Heart left ventricle (tissue), 16 donors: ENCODE results near the gene VCX3A. TPM values are rescaled to one million over a fixed set of nuclear protein-coding genes. Genes with fewer than 3 reads are reported as not detected.

Experiments
- ATAC-seq, 4 donors: fragments of 200-7000 bp; cut with Tn5 transposase; one replicate each; pipeline ENCODE4 v1.9.1; 2020 to 2022; ENCODE audit warnings: moderate library complexity in 4 of 4, mild to moderate bottlenecking in 3 of 4, moderate number of reproducible peaks in 1 of 4
- DNase-seq, 5 donors: peaks; one replicate each; pipeline ENCODE4 v3.0.0-alpha.2; 2020
- H3K27ac ChIP-seq, 12 donors: fragments of 200-600 bp; sonication (generic) in 4 of 12; one replicate each; pipeline versions ENCODE4 v1.5.0 to v1.8.0; 2016 to 2022; ENCODE audit warnings: mild to moderate bottlenecking in 2 of 12
- H3K27me3 ChIP-seq, 9 donors: fragments of 200-600 bp; sonication (generic) in 2 of 9; one replicate each; pipeline versions ENCODE4 v1.5.1 to v1.8.0; 2016 to 2022; ENCODE audit warnings: mild to moderate bottlenecking in 3 of 9
- H3K36me3 ChIP-seq, 9 donors: fragments of 200-600 bp; sonication (generic) in 2 of 9; one replicate each; pipeline versions ENCODE4 v1.5.0 to v1.8.0; 2018 to 2022; ENCODE audit warnings: mild to moderate bottlenecking in 2 of 9
- H3K4me1 ChIP-seq, 12 donors: fragments of 200-600 bp; sonication (generic) in 4 of 12; one replicate each; pipeline versions ENCODE4 v1.5.0 to v1.8.0; 2016 to 2022; ENCODE audit warnings: mild to moderate bottlenecking in 3 of 12
- H3K4me3 ChIP-seq, 12 donors: fragments of 200-600 bp; sonication (generic) in 4 of 12; one replicate each; pipeline versions ENCODE4 v1.5.0 to v1.8.0; 2017 to 2022; ENCODE audit warnings: mild to moderate bottlenecking in 9 of 12, moderate library complexity in 4 of 12
- H3K9me3 ChIP-seq, 12 donors: fragments of 200-600 bp; sonication (generic) in 4 of 12; one replicate each; pipeline versions ENCODE4 v1.5.0 to v1.8.0; 2016 to 2022; ENCODE audit warnings: mild to moderate bottlenecking in 1 of 12
- CTCF ChIP-seq, 12 donors: fragments of 200-600 bp; sonication (generic) in 4 of 12; IDR thresholded peaks; one replicate each; pipeline versions ENCODE4 v1.5.0 to v1.8.0; 2018 to 2022; ENCODE audit warnings: antibody characterized with exemption in 12 of 12, mild to moderate bottlenecking in 5 of 12
- POLR2A ChIP-seq, 2 donors: fragments of 450-650 bp; IDR thresholded peaks; one replicate each; pipeline ENCODE4 v1.6.1; 2017; ENCODE audit warnings: antibody characterized with exemption in 2 of 2, mild to moderate bottlenecking in 2 of 2, moderate library complexity in 2 of 2
- WGBS, 4 donors: extraction: QIAGEN DNeasy Blood & Tissue Kit in 2 of 4; methylation state at CpG; one replicate each; pipeline versions ENCODE4 v1.1.5 to v1.1.7; 2013 to 2018; 5-methylcytosine and 5-hydroxymethylcytosine counted together
- intact Hi-C, 10 donors: fragments of 100-400 bp; cut with DNase I; formaldehyde crosslinking; loops; one replicate each; pipeline versions ENCODE4 v1.11.1 to v1.14.2; 2022
- polyA plus RNA-seq, 2 donors: library from polyadenylated mRNA; stranded (reverse); fragments of 200-250 nt; gene quantifications; one replicate each; pipeline ENCODE4 v1.2.3, GENCODE V29; 2013
- total RNA-seq, 9 donors: library from RNA; depleted of rRNA in 2 of 9; stranded (reverse); fragments of >200 nt in 2 of 9; fragmentation: NEBNext Ultra II Directional in 3 of 9; extraction: Animal tissue kit (Norgen Biotek cat#: 25700) in 3 of 9; gene quantifications; one replicate each; pipeline versions ENCODE4 v1.1.0 to v1.2.4, GENCODE V29; 2016 to 2023
- donor health status: ischemic (EF 13 %, LVEDD 7.1; RV severe dilation, severe dysfunction).
- donor health status: healthy with polysubstance abuse.
- donor health status: DM: no; HTN: yes; CAD: no.
- donor health status: DM: no; HTN: no; CAD: no.
- donor health status: ischemic (EF 25% LVEDD 6.9; RV normal size, moderate dysfunction).
- donor health status: ischemic (EF 25% LVEDD 5.7; RV mildly dilated, moderate dysfunction).
- donor health status: healthy.
- donor health status: DM: yes; HTN: yes; CAD: no.
- donor health status: ischemic (EF 35%, LVEDD 5.7; RV mildly dilated, moderate dysfunction).
- donor health status: nonischemic (EF 11% LVEDD 7.7; RV severe dilation, severe dysfunction).
- donor health status: DM: yes; HTN: yes; CAD: no.
- donor health status: PGD.
- donor health status: ischemic (EF 29% LVEDD 5.4; RV normal size, mild dysfunction).
- donor health status: nonischemic (EF 23%, LVEDD 6.1; RV moderate dilation, normal function).

The VCX3A gene
- total and polyA plus RNA-seq, 11 donors = not detected

GRCh38 chrX:6550999-6551398, 16.1 kb upstream of the VCX3A start:
- H3K4me1 ChIP-seq = no peaks in the 10 kb centered on the region
- intact Hi-C loops = no loop called here
- WGBS, 4 donors = 77 to 82% (median 80%) methylated on average over 8 of the region's 8 CpGs
- no peak for ATAC-seq
- no peak for DNase-seq
- TF ChIP-seq CTCF (IDR thresholded peaks at IDR 0.05) (no peak), POLR2A (IDR thresholded peaks at IDR 0.05) (no peak)
- peaks cover 0 to 6% (median 0%) of the 10 kb centered on the region in 9 donors for H3K27me3 ChIP-seq
- no peak overlapping the region for H3K4me3 ChIP-seq
- no peaks in the 10 kb centered on the region for H3K36me3 ChIP-seq
- no peak overlapping the region for H3K27ac ChIP-seq
- peaks cover 0 to 26% (median 0%) of the 10 kb centered on the region in 12 donors for H3K9me3 ChIP-seq

- 56 to 77% (median 72%) methylated on average over 5 of the region's 5 CpGs for WGBS, 4 donors
- H3K9me3 ChIP-seq = peaks cover 0 to 18% (median 0%) of the 10 kb centered on the region in 12 donors
Observed at GRCh38 chrX:6545712-6546111, 10.8 kb upstream of the VCX3A start.

GRCh38 chrX:6526564-6527136, 8.3 kb downstream of the VCX3A start:
- DNase-seq (no peak), ATAC-seq (no peak)
- Histone ChIP-seq H3K4me3 (no peak overlapping the region), H3K36me3 (no peaks in the 10 kb centered on the region), H3K27ac (no peak overlapping the region), H3K27me3 (no peaks in the 10 kb centered on the region), H3K4me1 (no peaks in the 10 kb centered on the region), H3K9me3 (peaks cover 0 to 7% (median 0%) of the 10 kb centered on the region in 12 donors)
- WGBS, 4 donors = 82 to 89% (median 87%) methylated on average over 3 of the region's 3 CpGs
- intact Hi-C loops = no loop called here
- no peak for TF ChIP-seq CTCF (IDR thresholded peaks at IDR 0.05)
- TF ChIP-seq POLR2A (IDR thresholded peaks at IDR 0.05) = no peak

More at GRCh38 chrX:6545712-6546111, 10.8 kb upstream of the VCX3A start:
- intact Hi-C loops = no loop called here
- DNase-seq (no peak), ATAC-seq (no peak)
- Histone ChIP-seq H3K27me3 (peaks cover 0 to 5% (median 0%) of the 10 kb centered on the region in 9 donors), H3K36me3 (no peaks in the 10 kb centered on the region), H3K4me1 (no peaks in the 10 kb centered on the region), H3K4me3 (no peak overlapping the region), H3K27ac (no peak overlapping the region)
- TF ChIP-seq POLR2A (IDR thresholded peaks at IDR 0.05) = no peak
- no peak for TF ChIP-seq CTCF (IDR thresholded peaks at IDR 0.05)

DNA sequence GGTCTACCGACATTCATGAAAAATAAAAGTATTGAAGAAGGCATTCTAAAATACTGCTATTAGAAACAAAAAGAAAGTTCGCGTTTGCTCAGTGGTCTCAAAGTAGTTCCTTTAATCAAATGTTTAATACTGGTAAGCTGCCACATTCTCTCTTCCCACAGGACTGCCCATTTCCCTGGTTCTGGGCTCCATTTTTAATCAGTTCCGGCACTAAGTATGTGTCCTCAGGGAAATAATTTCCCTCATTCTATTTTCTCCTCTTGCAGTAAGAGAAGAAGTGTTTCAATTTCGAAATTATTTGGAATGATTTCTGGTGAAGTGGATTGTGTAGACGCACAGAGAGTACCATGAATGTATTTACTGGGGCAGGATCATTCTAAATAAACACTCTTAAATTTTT, 17.5 kb downstream of the VCX3A start:
- intact Hi-C loops = no loop called here
- 84 to 89% (median 86%) methylated on average over 6 of the region's 6 CpGs for whole genome bisulfite sequencing, 4 donors

More for the DNA sequence above, 17.5 kb downstream of the VCX3A start:
- no peaks in the 10 kb centered on the region for H3K27me3 ChIP-seq
- TF ChIP-seq CTCF (IDR thresholded peaks at IDR 0.05) (no peak), POLR2A (IDR thresholded peaks at IDR 0.05) (no peak)
- ATAC-seq = no peak
- no peaks in the 10 kb centered on the region for H3K4me1 ChIP-seq
- no peak overlapping the region for H3K4me3 ChIP-seq
- no peaks in the 10 kb centered on the region for H3K36me3 ChIP-seq
- H3K9me3 ChIP-seq = no peaks in the 10 kb centered on the region
- no peak overlapping the region for H3K27ac ChIP-seq
- no peak for DNase-seq
